Nephron progenitor cell (in vitro differentiated cells): ENCODE data around the gene SLC25A21.

Experiments used
- DNase-seq: peaks from one replicate; pipeline ENCODE4 v3.0.0; 2021
- H3K27ac Mint-ChIP-seq: 2 replicates; pipeline ENCODE4 v1.8.0; 2021; ENCODE audit warnings: mild to moderate bottlenecking, moderate library complexity, mixed read lengths
- H3K27me3 Mint-ChIP-seq: 2 replicates; pipeline ENCODE4 v1.8.0; 2021; ENCODE audit warnings: mild to moderate bottlenecking, low read depth, mixed read lengths; ENCODE audit not compliant: poor library complexity
- H3K36me3 Mint-ChIP-seq: 2 replicates; pipeline ENCODE4 v1.8.0; 2021; ENCODE audit warnings: low read depth, mixed read lengths
- H3K4me1 Mint-ChIP-seq: 2 replicates; pipeline ENCODE4 v1.8.0; 2021; ENCODE audit warnings: mixed read lengths
- H3K4me3 Mint-ChIP-seq: 2 replicates; pipeline ENCODE4 v1.8.0; 2021; ENCODE audit warnings: mild to moderate bottlenecking, moderate library complexity, mixed read lengths
- H3K9me3 Mint-ChIP-seq: 2 replicates; pipeline ENCODE4 v1.8.0; 2021; ENCODE audit warnings: mild to moderate bottlenecking, moderate library complexity, mixed read lengths
- TF ChIP-seq, protein P1 (sequence below): fragments of 200-600 bp; sonication (generic); IDR thresholded peaks from 2 replicates; pipeline ENCODE4 v1.5.0; 2021; ENCODE audit warnings: antibody characterized with exemption

Gene SLC25A21

DNA sequence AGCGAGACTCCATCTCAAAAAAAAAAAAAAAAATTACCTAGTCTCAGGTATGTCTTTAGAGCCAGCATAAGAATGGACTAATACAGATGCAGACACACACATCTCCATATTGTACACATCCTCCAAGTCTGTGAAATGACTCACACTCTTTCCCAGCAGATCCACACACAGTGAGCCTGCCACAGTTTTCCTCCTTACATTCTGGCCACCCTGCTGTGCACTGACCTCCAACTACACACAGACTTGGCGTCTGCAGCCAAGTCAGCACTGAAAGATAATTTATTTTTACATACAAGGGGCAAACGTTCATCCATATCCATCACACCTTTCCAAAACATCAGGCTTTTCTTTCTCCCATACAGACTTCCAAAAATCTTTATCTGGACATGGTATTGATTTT, 115.9 kb downstream of the SLC25A21 start:
- Mint-ChIP-seq H3K27ac (no peak overlapping the region), H3K36me3 (peaks cover 16% of the 10 kb centered on the region), H3K4me3 (no peak overlapping the region), H3K27me3 (peaks cover 10% of the 10 kb centered on the region), H3K9me3 (peaks cover 30% of the 10 kb centered on the region), H3K4me1 (peaks cover 28% of the 10 kb centered on the region)
- TF ChIP-seq, protein P1, sequence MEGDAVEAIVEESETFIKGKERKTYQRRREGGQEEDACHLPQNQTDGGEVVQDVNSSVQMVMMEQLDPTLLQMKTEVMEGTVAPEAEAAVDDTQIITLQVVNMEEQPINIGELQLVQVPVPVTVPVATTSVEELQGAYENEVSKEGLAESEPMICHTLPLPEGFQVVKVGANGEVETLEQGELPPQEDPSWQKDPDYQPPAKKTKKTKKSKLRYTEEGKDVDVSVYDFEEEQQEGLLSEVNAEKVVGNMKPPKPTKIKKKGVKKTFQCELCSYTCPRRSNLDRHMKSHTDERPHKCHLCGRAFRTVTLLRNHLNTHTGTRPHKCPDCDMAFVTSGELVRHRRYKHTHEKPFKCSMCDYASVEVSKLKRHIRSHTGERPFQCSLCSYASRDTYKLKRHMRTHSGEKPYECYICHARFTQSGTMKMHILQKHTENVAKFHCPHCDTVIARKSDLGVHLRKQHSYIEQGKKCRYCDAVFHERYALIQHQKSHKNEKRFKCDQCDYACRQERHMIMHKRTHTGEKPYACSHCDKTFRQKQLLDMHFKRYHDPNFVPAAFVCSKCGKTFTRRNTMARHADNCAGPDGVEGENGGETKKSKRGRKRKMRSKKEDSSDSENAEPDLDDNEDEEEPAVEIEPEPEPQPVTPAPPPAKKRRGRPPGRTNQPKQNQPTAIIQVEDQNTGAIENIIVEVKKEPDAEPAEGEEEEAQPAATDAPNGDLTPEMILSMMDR: no peak
- no peak for DNase-seq

DNA sequence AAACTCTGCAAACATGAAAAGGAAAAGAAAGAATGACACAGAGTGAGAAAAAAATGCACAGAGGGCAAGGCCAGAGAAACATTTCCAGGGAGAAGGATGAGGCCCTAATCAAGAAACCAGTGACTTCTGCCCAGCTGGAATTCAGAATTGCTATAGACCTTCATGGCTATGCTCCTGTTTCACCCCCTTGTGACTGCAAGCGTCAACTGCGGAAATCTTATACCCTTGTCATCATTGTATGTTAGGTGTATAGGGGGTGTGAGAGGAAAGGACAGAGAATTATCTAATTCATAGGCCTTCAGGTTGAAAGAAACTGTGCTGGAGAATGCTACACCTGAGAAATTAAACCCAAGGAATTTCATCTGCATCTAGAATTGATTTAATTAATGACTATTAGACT, 117.5 kb downstream of the SLC25A21 start:
- TF ChIP-seq, protein P1: no peak
- peaks cover 16% of the 10 kb centered on the region for H3K36me3 Mint-ChIP-seq
- no peak overlapping the region for H3K27ac Mint-ChIP-seq
- H3K27me3 Mint-ChIP-seq: peaks cover 5% of the 10 kb centered on the region
- no peak overlapping the region for H3K4me3 Mint-ChIP-seq
- H3K9me3 Mint-ChIP-seq: peaks cover 30% of the 10 kb centered on the region
- H3K4me1 Mint-ChIP-seq: peaks cover 16% of the 10 kb centered on the region
- no peak for DNase-seq

DNA sequence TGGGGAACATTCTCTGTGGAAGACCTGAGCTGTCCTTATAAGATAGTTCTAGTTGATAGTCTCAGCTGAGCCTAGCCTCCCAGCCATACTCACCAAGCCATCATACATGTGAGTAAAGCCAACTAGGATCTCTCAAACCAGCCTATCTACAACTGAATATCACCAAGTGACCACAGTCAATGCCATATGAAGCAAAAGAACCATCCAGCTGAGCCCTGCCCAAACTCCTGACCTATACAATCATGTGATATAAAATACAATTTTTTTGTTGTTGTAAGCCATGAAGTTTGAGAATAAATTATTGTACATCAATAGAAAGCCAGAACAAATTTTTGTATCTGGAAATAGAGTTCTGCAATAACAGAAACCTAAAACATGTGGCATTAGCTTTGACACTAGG, 118.3 kb downstream of the SLC25A21 start:
- TF ChIP-seq, protein P1: no peak
- no peak overlapping the region for H3K4me3 Mint-ChIP-seq
- H3K9me3 Mint-ChIP-seq: peaks cover 30% of the 10 kb centered on the region
- no peak for DNase-seq
- H3K36me3 Mint-ChIP-seq: peaks cover 16% of the 10 kb centered on the region
- H3K27ac Mint-ChIP-seq: no peak overlapping the region
- peaks cover 10% of the 10 kb centered on the region for H3K4me1 Mint-ChIP-seq
- peaks cover 5% of the 10 kb centered on the region for H3K27me3 Mint-ChIP-seq

DNA sequence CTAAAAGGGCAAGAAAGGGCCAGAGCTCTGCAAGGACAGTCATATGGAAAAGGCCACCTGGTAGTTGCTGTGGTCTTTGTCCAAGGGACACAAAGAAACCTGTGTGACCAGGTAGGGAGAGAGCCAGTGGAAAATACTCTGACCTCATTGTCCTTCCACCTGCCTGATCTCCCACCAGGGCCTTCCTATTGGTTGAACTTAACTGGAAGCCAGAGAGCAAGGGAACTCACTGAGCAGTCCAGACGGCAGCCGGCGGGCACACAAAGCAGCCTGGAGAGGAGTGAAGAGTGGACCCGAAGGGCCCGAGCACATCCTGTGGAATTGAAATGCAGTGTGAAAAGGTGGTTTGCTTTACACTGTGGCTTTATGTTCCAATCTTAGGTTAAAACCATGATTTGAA, 120.7 kb downstream of the SLC25A21 start:
- no peak for DNase-seq
- no peak overlapping the region for H3K27ac Mint-ChIP-seq
- TF ChIP-seq, protein P1: no peak
- H3K9me3 Mint-ChIP-seq: peaks cover 30% of the 10 kb centered on the region
- H3K4me1 Mint-ChIP-seq: peaks cover 13% of the 10 kb centered on the region
- peaks cover 5% of the 10 kb centered on the region for H3K27me3 Mint-ChIP-seq
- peaks cover 16% of the 10 kb centered on the region for H3K36me3 Mint-ChIP-seq
- H3K4me3 Mint-ChIP-seq: no peak overlapping the region

DNA sequence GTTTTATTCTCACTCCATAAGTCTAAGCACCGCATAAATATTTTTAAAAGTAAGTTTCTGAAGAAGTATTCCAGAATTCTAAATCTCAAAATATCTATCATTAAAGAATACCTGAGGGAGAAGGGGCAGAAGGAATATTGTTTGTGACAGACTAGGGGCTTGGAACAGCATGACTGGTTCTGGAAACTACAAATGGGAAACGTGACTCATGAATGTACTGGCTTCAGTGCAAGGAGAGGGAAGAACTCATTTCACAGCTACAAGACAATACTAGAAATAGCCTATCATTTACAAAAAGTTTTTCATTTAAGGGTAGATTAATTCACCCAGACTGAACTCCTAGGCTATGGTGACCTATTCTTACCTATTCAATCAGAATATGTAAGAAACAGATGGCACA, 121.3 kb downstream of the SLC25A21 start:
- H3K27me3 Mint-ChIP-seq: peaks cover 5% of the 10 kb centered on the region
- H3K27ac Mint-ChIP-seq: no peak overlapping the region
- H3K9me3 Mint-ChIP-seq: peaks cover 26% of the 10 kb centered on the region
- H3K36me3 Mint-ChIP-seq: peaks cover 16% of the 10 kb centered on the region
- TF ChIP-seq, protein P1: no peak
- H3K4me3 Mint-ChIP-seq: no peak overlapping the region
- H3K4me1 Mint-ChIP-seq: peaks cover 14% of the 10 kb centered on the region
- DNase-seq: no peak

DNA sequence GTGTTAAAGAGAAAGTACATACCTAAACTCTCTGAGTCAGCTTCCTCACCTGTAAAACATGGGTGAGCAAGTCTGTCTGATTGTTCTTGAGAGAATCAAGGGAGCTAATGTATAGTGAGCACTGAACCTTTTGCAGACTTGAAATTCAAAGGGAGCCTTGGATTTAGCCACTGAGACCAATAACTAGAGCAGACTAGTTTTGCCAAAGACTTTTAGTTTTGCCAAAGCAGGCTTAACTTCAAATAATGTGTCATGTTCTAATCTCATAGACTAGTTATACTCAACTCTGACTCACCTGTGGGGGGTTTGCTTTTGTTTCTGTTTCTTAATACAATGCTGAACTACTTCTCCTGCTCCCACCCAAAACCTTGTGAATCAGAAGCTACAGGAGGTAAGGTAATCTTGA, 123.7 kb downstream of the SLC25A21 start:
- peaks cover 6% of the 10 kb centered on the region for H3K9me3 Mint-ChIP-seq
- H3K4me1 Mint-ChIP-seq: peaks cover 30% of the 10 kb centered on the region
- H3K27ac Mint-ChIP-seq: no peak overlapping the region
- no peak overlapping the region for H3K4me3 Mint-ChIP-seq
- no peaks in the 10 kb centered on the region for H3K27me3 Mint-ChIP-seq
- DNase-seq: no peak
- TF ChIP-seq, protein P1: no peak
- H3K36me3 Mint-ChIP-seq: no peaks in the 10 kb centered on the region
